C4-2B (cell line): ENCODE measurements around the gene NUP98.

Source experiments
- CTCF ChIP-seq: fragments of 450-650 bp; conservative IDR thresholded peaks from 2 replicates; pipeline ENCODE4 v1.5.1; 2017; ENCODE audit warnings: mild to moderate bottlenecking
- ZFX ChIP-seq: fragments of 450-650 bp; IDR thresholded peaks from 2 replicates; pipeline ENCODE4 v1.6.1; 2017

- TF ChIP-seq CTCF = no peak
- TF ChIP-seq ZFX = no peak
Measured at GRCh38 chr11:3838504-3838903, 41.1 kb upstream of the NUP98 start.
